IMR-90 (cell line): ENCODE measurements around the gene PKIG.
A peak's percentile ranks its signal among the peaks of the same experiment; 100 is the strongest.

Experiments used
- BHLHE40 ChIP-seq: fragments of 150-350 bp; IDR thresholded peaks from 2 replicates; pipeline ENCODE4 v1.6.1; 2016; ENCODE audit warnings: mild to moderate bottlenecking, low read depth, low read length
- CHD1 ChIP-seq: IDR thresholded peaks from 2 replicates; pipeline ENCODE4 v1.6.1; 2012; ENCODE audit warnings: low read depth, low read length, improper control_type of control experiment
- MAFK ChIP-seq: IDR thresholded peaks from 2 replicates; pipeline ENCODE4 v1.6.1; 2012; ENCODE audit warnings: low read depth, low read length, improper control_type of control experiment
- MXI1 ChIP-seq: IDR thresholded peaks from 2 replicates; pipeline ENCODE4 v1.6.1; 2012; ENCODE audit warnings: low read depth, mild to moderate bottlenecking, low read length, moderate library complexity, borderline replicate concordance
- POLR2A ChIP-seq: IDR thresholded peaks from 2 replicates; pipeline ENCODE4 v1.6.1; 2012; ENCODE audit warnings: mild to moderate bottlenecking, low read depth, low read length
- RAD21 ChIP-seq: IDR thresholded peaks from 2 replicates; pipeline ENCODE4 v1.6.1; 2012; ENCODE audit warnings: low read length, improper control_type of control experiment
- SMC3 ChIP-seq: fragments of 150-350 bp; IDR thresholded peaks from 2 replicates; pipeline ENCODE4 v1.6.1; 2016; ENCODE audit warnings: low read depth, mild to moderate bottlenecking, antibody characterized with exemption, low read length, moderate library complexity
- TF ChIP-seq, protein P1 (sequence below): conservative IDR thresholded peaks from 2 replicates; pipeline ENCODE4 v1.5.1; 2012; ENCODE audit warnings: mild to moderate bottlenecking, low read depth, low read length, improper control_type of control experiment
- TF ChIP-seq, protein P2 (sequence below): fragments of 150-350 bp; IDR thresholded peaks from 2 replicates; pipeline ENCODE4 v1.6.1; 2017; ENCODE audit warnings: mild to moderate bottlenecking, antibody characterized with exemption, low read length, low read depth

DNA sequence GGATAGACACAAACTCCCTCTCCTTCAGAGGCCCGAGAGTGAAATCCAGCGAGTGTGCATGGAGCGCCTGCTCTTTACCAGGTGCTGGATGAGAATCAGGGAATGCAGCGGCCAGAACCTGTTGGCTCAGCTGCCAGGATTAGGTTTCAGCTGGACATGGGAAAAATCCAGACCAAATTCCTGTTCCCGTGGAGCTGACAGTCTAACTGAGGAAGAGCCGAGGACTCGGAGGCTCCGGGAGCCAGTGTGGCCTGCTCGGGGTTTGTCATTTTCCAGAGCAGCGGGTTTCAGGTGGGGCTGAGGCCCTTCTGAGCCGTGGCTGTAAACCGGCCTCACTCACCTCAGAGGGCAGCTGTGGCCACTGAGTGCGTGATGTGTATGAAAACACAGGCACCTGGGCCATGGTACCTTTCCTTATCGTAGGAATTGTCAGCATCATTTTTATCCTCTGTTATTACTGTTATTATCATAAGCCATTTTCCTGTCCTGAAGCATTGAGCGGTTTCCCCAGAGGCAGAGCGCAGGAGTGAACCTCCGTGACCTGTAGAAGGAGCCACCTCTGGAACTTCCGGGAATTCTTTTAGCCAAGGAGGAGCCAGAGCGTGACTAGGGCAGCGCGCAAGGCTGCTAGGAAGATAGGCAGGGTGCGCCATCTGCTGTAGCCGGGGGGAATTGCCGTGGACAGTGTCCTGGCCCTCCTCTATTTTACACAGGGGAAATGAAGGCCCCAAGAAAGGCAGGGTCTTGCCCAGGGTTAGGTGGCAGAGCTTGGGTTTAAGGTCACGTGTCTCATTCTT, 27.3 kb downstream of the PKIG start:
- TF ChIP-seq, protein P1, sequence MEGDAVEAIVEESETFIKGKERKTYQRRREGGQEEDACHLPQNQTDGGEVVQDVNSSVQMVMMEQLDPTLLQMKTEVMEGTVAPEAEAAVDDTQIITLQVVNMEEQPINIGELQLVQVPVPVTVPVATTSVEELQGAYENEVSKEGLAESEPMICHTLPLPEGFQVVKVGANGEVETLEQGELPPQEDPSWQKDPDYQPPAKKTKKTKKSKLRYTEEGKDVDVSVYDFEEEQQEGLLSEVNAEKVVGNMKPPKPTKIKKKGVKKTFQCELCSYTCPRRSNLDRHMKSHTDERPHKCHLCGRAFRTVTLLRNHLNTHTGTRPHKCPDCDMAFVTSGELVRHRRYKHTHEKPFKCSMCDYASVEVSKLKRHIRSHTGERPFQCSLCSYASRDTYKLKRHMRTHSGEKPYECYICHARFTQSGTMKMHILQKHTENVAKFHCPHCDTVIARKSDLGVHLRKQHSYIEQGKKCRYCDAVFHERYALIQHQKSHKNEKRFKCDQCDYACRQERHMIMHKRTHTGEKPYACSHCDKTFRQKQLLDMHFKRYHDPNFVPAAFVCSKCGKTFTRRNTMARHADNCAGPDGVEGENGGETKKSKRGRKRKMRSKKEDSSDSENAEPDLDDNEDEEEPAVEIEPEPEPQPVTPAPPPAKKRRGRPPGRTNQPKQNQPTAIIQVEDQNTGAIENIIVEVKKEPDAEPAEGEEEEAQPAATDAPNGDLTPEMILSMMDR, result peak; percentile 99
- TF ChIP-seq POLR2A, result peak; percentile 64
- TF ChIP-seq, protein P2, sequence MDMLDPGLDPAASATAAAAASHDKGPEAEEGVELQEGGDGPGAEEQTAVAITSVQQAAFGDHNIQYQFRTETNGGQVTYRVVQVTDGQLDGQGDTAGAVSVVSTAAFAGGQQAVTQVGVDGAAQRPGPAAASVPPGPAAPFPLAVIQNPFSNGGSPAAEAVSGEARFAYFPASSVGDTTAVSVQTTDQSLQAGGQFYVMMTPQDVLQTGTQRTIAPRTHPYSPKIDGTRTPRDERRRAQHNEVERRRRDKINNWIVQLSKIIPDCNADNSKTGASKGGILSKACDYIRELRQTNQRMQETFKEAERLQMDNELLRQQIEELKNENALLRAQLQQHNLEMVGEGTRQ, result 0 out of 2 replicates have a peak, but pooled peaks have one; percentile 3
- TF ChIP-seq MAFK, result no peak
- peak; percentile 100 for TF ChIP-seq RAD21
- no peak; the same call in 1 of the 2 replicates for TF ChIP-seq CHD1
- TF ChIP-seq BHLHE40, result peak; percentile 33; the same call in 1 of the 2 replicates
- peak; percentile 100 for TF ChIP-seq SMC3
- no peak for TF ChIP-seq MXI1
